ENCODE measurements around the gene RTN3. TPM values are rescaled to one million over a fixed set of nuclear protein-coding genes. Genes with fewer than 3 reads are reported as not detected.

RTN3 gene
- total RNA-seq, 1 donor from 2014 or later = 61.1 TPM

- Mint-ChIP-seq H3K27me3 (ENCODE audit: low read depth) (no peaks in the 10 kb centered on the region), H3K4me1 (ENCODE audit: low read depth) (peaks cover 1% of the 10 kb centered on the region), H3K4me3 (ENCODE audit: low read depth) (no peak overlapping the region), H3K36me3 (ENCODE audit: low read depth) (peaks cover 8% of the 10 kb centered on the region), H3K27ac (no peak overlapping the region), H3K9me3 (no peaks in the 10 kb centered on the region)
- no peak for DNase-seq (ENCODE audit: low spot score)
- intact Hi-C loops (cut with micrococcal nuclease) = no loop called here
Measured at GRCh38 chr11:63719987-63720386, 38.7 kb downstream of the RTN3 start.

- H3K4me1 Mint-ChIP-seq (ENCODE audit: low read depth) = peaks cover 1% of the 10 kb centered on the region
- H3K4me3 Mint-ChIP-seq (ENCODE audit: low read depth) = no peak overlapping the region
- intact Hi-C loops (cut with micrococcal nuclease) = no loop called here
- no peaks in the 10 kb centered on the region for H3K9me3 Mint-ChIP-seq
- H3K27me3 Mint-ChIP-seq (ENCODE audit: low read depth) = no peaks in the 10 kb centered on the region
- H3K27ac Mint-ChIP-seq = no peak overlapping the region
- peaks cover 8% of the 10 kb centered on the region for H3K36me3 Mint-ChIP-seq (ENCODE audit: low read depth)
- no peak for DNase-seq (ENCODE audit: low spot score)
Measured at GRCh38 chr11:63720611-63721010, 39.3 kb downstream of the RTN3 start.

- DNase-seq (ENCODE audit: low spot score) = no peak
- Mint-ChIP-seq H3K4me1 (ENCODE audit: low read depth) (no peaks in the 10 kb centered on the region), H3K4me3 (ENCODE audit: low read depth) (no peak overlapping the region), H3K27me3 (ENCODE audit: low read depth) (no peaks in the 10 kb centered on the region), H3K27ac (no peak overlapping the region), H3K9me3 (no peaks in the 10 kb centered on the region), H3K36me3 (ENCODE audit: low read depth) (no peaks in the 10 kb centered on the region)
- intact Hi-C loops (cut with micrococcal nuclease) = no loop called here
Measured at GRCh38 chr11:63729326-63729725, 48.0 kb downstream of the RTN3 start.

GRCh38 chr11:63736864-63737263 is 55.6 kb downstream of the RTN3 start:
- H3K36me3 Mint-ChIP-seq (ENCODE audit: low read depth) = no peaks in the 10 kb centered on the region
- no peaks in the 10 kb centered on the region for H3K27me3 Mint-ChIP-seq (ENCODE audit: low read depth)
- no peak overlapping the region for H3K4me3 Mint-ChIP-seq (ENCODE audit: low read depth)
- H3K9me3 Mint-ChIP-seq = no peaks in the 10 kb centered on the region
- no peak for DNase-seq (ENCODE audit: low spot score)
- H3K4me1 Mint-ChIP-seq (ENCODE audit: low read depth) = peaks cover 2% of the 10 kb centered on the region
- no peak overlapping the region for H3K27ac Mint-ChIP-seq
- intact Hi-C loops (cut with micrococcal nuclease) = no loop called here

GRCh38 chr11:63737718-63738117 is 56.4 kb downstream of the RTN3 start:
- no peaks in the 10 kb centered on the region for H3K9me3 Mint-ChIP-seq
- no peak overlapping the region for H3K27ac Mint-ChIP-seq
- no peaks in the 10 kb centered on the region for H3K27me3 Mint-ChIP-seq (ENCODE audit: low read depth)
- peaks cover 2% of the 10 kb centered on the region for H3K4me1 Mint-ChIP-seq (ENCODE audit: low read depth)
- H3K4me3 Mint-ChIP-seq (ENCODE audit: low read depth) = no peak overlapping the region
- intact Hi-C loops (cut with micrococcal nuclease) = loop anchor here (2.0 kb wide), 1 partner anchor 259 kb away; no protein-coding TSS in a partner anchor
- no peaks in the 10 kb centered on the region for H3K36me3 Mint-ChIP-seq (ENCODE audit: low read depth)
- DNase-seq (ENCODE audit: low spot score) = no peak

- intact Hi-C loops (cut with micrococcal nuclease) = loop anchor here (2.0 kb wide), 1 partner anchor 260 kb away; no protein-coding TSS in a partner anchor
- peaks cover 2% of the 10 kb centered on the region for H3K4me1 Mint-ChIP-seq (ENCODE audit: low read depth)
- no peaks in the 10 kb centered on the region for H3K36me3 Mint-ChIP-seq (ENCODE audit: low read depth)
- no peaks in the 10 kb centered on the region for H3K9me3 Mint-ChIP-seq
- H3K27ac Mint-ChIP-seq = no peak overlapping the region
- H3K4me3 Mint-ChIP-seq (ENCODE audit: low read depth) = no peak overlapping the region
- H3K27me3 Mint-ChIP-seq (ENCODE audit: low read depth) = no peaks in the 10 kb centered on the region
- DNase-seq (ENCODE audit: low spot score) = peak; percentile 38
Measured at GRCh38 chr11:63738720-63739360, 57.5 kb downstream of the RTN3 start.

GRCh38 chr11:63745304-63746170 is 64.2 kb downstream of the RTN3 start:
- Mint-ChIP-seq H3K27me3 (ENCODE audit: low read depth) (no peaks in the 10 kb centered on the region), H3K9me3 (no peaks in the 10 kb centered on the region), H3K4me1 (ENCODE audit: low read depth) (no peaks in the 10 kb centered on the region), H3K36me3 (ENCODE audit: low read depth) (peaks cover 3% of the 10 kb centered on the region), H3K4me3 (ENCODE audit: low read depth) (no peak overlapping the region), H3K27ac (no peak overlapping the region)
- DNase-seq (ENCODE audit: low spot score) = no peak
- intact Hi-C loops (cut with micrococcal nuclease) = no loop called here

- no peak for DNase-seq (ENCODE audit: low spot score)
- Mint-ChIP-seq H3K27me3 (ENCODE audit: low read depth) (no peaks in the 10 kb centered on the region), H3K27ac (no peak overlapping the region), H3K4me1 (ENCODE audit: low read depth) (no peaks in the 10 kb centered on the region), H3K36me3 (ENCODE audit: low read depth) (peaks cover 11% of the 10 kb centered on the region), H3K9me3 (no peaks in the 10 kb centered on the region), H3K4me3 (ENCODE audit: low read depth) (no peak overlapping the region)
- intact Hi-C loops (cut with micrococcal nuclease) = no loop called here
Measured at GRCh38 chr11:63747011-63747410, 65.7 kb downstream of the RTN3 start.

- DNase-seq (ENCODE audit: low spot score) = no peak
- Mint-ChIP-seq H3K27ac (no peak overlapping the region), H3K36me3 (ENCODE audit: low read depth) (peaks cover 25% of the 10 kb centered on the region), H3K4me1 (ENCODE audit: low read depth) (no peaks in the 10 kb centered on the region), H3K27me3 (ENCODE audit: low read depth) (no peaks in the 10 kb centered on the region), H3K9me3 (no peaks in the 10 kb centered on the region), H3K4me3 (ENCODE audit: low read depth) (no peak overlapping the region)
- intact Hi-C loops (cut with micrococcal nuclease) = no loop called here
Measured at GRCh38 chr11:63749624-63750023, 68.3 kb downstream of the RTN3 start.

- intact Hi-C loops (cut with micrococcal nuclease) = no loop called here
- H3K27me3 Mint-ChIP-seq (ENCODE audit: low read depth) = no peaks in the 10 kb centered on the region
- no peaks in the 10 kb centered on the region for H3K4me1 Mint-ChIP-seq (ENCODE audit: low read depth)
- no peak overlapping the region for H3K4me3 Mint-ChIP-seq (ENCODE audit: low read depth)
- DNase-seq (ENCODE audit: low spot score) = no peak
- peaks cover 18% of the 10 kb centered on the region for H3K36me3 Mint-ChIP-seq (ENCODE audit: low read depth)
- H3K9me3 Mint-ChIP-seq = no peaks in the 10 kb centered on the region
- no peak overlapping the region for H3K27ac Mint-ChIP-seq
Measured at GRCh38 chr11:63756919-63757761, 75.8 kb downstream of the RTN3 start.

- no peak for DNase-seq (ENCODE audit: low spot score)
- H3K27me3 Mint-ChIP-seq (ENCODE audit: low read depth) = no peaks in the 10 kb centered on the region
- H3K9me3 Mint-ChIP-seq = no peaks in the 10 kb centered on the region
- no peaks in the 10 kb centered on the region for H3K4me1 Mint-ChIP-seq (ENCODE audit: low read depth)
- H3K36me3 Mint-ChIP-seq (ENCODE audit: low read depth) = peaks cover 5% of the 10 kb centered on the region
- intact Hi-C loops (cut with micrococcal nuclease) = no loop called here
- H3K27ac Mint-ChIP-seq = no peak overlapping the region
- H3K4me3 Mint-ChIP-seq (ENCODE audit: low read depth) = no peak overlapping the region
Measured at GRCh38 chr11:63760487-63761079, 79.3 kb downstream of the RTN3 start.

- intact Hi-C loops (cut with micrococcal nuclease) = no loop called here
- H3K27me3 Mint-ChIP-seq (ENCODE audit: low read depth) = no peaks in the 10 kb centered on the region
- no peaks in the 10 kb centered on the region for H3K9me3 Mint-ChIP-seq
- no peak overlapping the region for H3K4me3 Mint-ChIP-seq (ENCODE audit: low read depth)
- no peak for DNase-seq (ENCODE audit: low spot score)
- H3K36me3 Mint-ChIP-seq (ENCODE audit: low read depth) = peaks cover 5% of the 10 kb centered on the region
- H3K4me1 Mint-ChIP-seq (ENCODE audit: low read depth) = no peaks in the 10 kb centered on the region
- H3K27ac Mint-ChIP-seq = no peak overlapping the region
Measured at GRCh38 chr11:63761188-63761587, 79.9 kb downstream of the RTN3 start.

Measured in activated T-helper 2 cell treated with anti-CD3 and anti-CD28 coated beads, Interferon-gamma antibody, Interleukin-2, Interleukin-4, amounts not matched to agents 10 μg/mL and 5 μg/mL and 100 μg/mL, durations not matched to agents 14 hours and 24 hours and 36 hours (primary cell).